GM18520 (cell line): ENCODE data around the gene TSPAN8.
"Not testable (repeated sequence)": the region's sequence is repeated elsewhere in the genome, so short reads cannot be mapped to it uniquely, and the experiment has no call there.

ENCODE experiments used
- ATAC-seq: cut with Tn5 transposase; IDR thresholded peaks from one replicate; pipeline ENCODE4 v1.9.1; 2021; ENCODE audit not compliant: unreplicated experiment

TSPAN8 gene

GRCh38 chr12:71157601-71158233 lies at the start of gene TSPAN8:
TSPAN8 (minus strand) TSS chr12:71157999; CDS start chr12:71157678, 321 bp downstream.
- ATAC-seq: no peak

DNA sequence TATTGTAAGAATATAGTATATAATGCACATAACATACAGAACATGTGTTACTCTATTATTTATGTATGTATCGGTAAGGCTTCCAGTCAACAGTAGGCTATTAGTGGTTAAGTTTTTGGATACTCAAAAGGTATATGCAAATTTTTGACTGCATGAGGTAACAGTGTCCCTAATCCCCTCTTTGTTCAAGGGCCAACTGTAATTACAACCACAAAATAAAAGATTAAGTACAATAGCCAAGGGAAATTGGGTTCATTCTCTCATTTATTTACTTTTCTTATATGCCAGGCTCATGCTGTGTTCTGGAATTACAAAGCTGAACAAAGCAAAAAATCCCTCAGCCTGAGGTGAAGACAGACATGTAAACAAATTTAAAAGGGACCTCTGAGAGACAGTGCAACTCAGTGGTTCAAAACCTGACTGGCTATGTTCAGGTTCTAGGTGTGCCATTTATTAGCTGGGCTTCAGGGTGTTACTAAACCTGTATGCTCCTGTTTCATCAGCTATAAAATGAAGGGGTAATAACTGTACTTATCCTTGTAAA lies 43.4 kb upstream of the TSPAN8 start:
- ATAC-seq: no peak

DNA sequence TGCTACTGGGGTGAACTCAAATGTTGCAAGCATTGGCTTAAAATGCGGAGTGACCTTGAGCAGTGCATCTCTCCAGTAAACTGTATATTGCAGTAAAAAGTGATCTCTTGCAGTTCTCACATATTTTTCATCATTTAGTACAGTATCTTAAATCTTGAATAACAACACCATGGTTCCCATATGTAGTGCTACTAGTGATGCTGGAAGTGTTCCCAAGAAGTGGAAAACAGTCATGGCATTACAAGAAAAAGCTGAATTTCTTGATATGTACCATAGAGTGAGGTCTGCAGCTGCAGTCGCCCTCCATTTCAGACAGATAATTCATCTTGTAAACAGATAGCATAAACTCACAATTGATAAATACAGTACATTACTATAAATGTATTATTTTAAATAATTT lies 42.9 kb upstream of the TSPAN8 start:
- no peak for ATAC-seq

DNA sequence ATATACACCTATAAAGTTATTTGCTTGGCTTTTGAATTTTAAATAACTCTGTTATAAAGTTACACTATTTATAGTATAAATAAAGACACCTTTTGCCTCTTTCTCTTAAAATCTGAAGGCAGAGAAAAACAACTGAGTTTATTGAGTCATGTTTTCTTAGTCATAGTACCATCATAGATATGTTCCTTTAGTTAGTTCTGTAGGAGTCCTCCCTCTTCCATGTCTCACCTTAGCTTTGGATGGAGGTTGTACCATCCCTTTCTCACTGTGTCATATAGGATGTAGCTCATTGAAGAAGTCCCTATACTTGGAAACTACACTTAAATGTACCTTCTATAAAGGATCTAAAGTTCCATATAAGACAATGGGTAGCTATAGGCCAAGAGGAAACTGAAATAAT lies 39.7 kb upstream of the TSPAN8 start:
- no peak for ATAC-seq

DNA sequence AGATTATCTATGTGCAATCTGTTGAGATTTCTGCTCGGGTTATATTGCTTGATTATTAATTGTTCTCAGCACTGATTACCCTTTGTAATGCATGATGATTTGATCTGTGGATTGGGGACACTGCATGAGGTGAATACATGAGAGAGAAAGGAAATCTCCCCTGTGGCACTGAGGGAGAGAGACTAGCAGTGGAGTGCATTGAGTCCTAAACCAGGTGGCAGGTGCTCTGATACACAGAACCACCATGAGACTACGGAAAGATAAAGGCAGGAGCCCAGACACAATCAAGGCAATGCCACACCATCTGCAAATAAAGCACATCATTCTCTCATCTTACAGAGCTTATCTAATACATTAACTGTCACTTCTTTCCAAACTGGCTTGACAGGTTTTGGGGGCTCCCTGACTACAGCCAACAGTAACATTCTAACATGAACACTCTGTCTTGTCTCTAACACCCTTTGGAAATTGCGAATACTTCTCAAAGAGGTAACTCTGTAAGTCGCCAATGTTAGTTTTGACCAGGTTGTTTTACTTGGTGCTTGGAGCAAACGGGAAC lies 37.6 kb upstream of the TSPAN8 start:
- no peak for ATAC-seq

GRCh38 chr12:71194657-71195056 lies 36.9 kb upstream of the TSPAN8 start:
- ATAC-seq: no peak

- no peak for ATAC-seq
Observed at GRCh38 chr12:71193041-71193440, 35.2 kb upstream of the TSPAN8 start.

- ATAC-seq: no peak
Observed at GRCh38 chr12:71191509-71192196, 33.9 kb upstream of the TSPAN8 start.

GRCh38 chr12:71190822-71191221 lies 33.0 kb upstream of the TSPAN8 start:
- no peak for ATAC-seq

- no peak for ATAC-seq
Observed at GRCh38 chr12:71187379-71187778, 29.6 kb upstream of the TSPAN8 start.

GRCh38 chr12:71186571-71187288 lies 28.9 kb upstream of the TSPAN8 start:
- no peak for ATAC-seq

GRCh38 chr12:71183846-71184245 lies 26.0 kb upstream of the TSPAN8 start:
- no peak for ATAC-seq

DNA sequence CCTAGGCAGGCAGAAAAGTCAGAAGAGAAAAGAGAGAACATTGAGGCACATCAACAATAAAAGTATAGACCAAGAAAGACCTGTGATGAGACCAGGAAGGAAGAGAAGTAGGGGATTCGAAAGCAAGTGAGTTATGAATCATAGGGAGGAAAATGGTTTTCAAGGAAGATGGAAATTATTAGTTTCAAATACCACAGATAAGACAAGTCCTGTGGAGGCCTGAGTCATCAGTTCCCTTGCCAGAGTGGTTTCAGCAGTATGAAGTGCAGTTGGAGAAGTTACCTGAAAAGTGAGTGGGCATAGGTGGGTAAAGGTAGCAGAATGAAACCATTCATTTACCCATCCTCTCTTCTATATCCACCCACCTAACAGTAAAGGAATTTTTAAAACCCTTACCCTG lies 25.2 kb upstream of the TSPAN8 start:
- ATAC-seq: no peak

- ATAC-seq: no peak
Observed at GRCh38 chr12:71178162-71178561, 20.4 kb upstream of the TSPAN8 start.

- ATAC-seq: no peak
Observed at GRCh38 chr12:71174825-71175224, 17.0 kb upstream of the TSPAN8 start.

DNA sequence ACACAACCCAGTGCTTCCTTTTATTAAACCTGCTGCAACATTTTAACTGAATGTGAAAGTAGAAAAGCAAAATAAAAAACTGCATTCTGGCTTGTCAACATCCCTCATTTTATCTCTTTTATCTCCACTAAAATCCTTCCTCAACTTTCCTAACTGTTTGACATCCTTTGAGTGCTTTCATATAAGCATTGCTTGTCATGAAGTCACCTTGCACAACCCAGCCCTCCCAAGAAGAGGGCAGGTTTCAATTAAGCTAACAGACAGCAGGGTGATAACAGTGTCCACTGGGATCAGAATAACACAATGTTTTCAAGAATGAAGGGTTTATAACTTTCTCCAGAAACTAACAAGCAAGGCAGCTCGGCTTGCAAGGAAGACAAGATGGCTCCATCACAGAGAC lies 16.3 kb upstream of the TSPAN8 start:
- ATAC-seq: no peak

GRCh38 chr12:71170456-71170855 lies 12.7 kb upstream of the TSPAN8 start:
- no peak for ATAC-seq

DNA sequence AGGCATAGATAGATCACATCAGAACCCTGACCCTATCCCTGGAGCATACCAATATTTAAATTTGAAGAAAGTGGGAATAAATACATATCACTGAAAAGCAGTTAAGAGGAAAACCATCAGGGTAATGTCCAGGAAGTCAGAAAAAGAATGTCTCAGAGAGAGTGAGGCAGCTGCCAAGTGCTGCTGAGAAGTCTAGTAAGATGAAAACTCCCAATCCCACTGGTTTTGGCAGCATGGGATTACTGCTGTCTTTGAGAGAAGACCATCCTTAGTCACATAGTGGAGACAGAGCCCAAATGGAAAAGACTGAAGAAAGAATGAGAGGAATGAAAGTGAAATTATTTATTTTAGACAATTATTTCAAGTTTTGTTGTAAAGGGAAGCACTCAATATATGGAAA lies 11.5 kb upstream of the TSPAN8 start:
- no peak for ATAC-seq

- ATAC-seq: no peak
Observed at GRCh38 chr12:71166862-71167496, 9.2 kb upstream of the TSPAN8 start.

- no peak for ATAC-seq
Observed at GRCh38 chr12:71166280-71166679, 8.5 kb upstream of the TSPAN8 start.

- not testable (repeated sequence) for ATAC-seq
Observed at GRCh38 chr12:71165780-71166179, 8.0 kb upstream of the TSPAN8 start.
